ENCODE results near the gene MAP3K13.

MAP3K13 gene

GRCh38 chr3:185430375-185430774 is 67.4 kb downstream of the MAP3K13 start:
- Histone ChIP-seq H3F3A (ENCODE audit: control insufficient read depth, insufficient read depth) (no peaks in the 10 kb centered on the region), H4K20me1 (ENCODE audit: control insufficient read depth, insufficient read depth, low read depth, low read length) (no peaks in the 10 kb centered on the region), H3K9me2 (replicated peaks; ENCODE audit: control insufficient read depth, low read length) (no peaks in the 10 kb centered on the region), H3K36me3 (ENCODE audit: control insufficient read depth, low read length) (no peaks in the 10 kb centered on the region), H3K4me2 (ENCODE audit: low read length) (no peak overlapping the region), H3K4me3 (ENCODE audit: low read length) (no peak overlapping the region), H3K27ac (ENCODE audit: low read depth, low read length) (no peak overlapping the region), H3K27me3 (ENCODE audit: control insufficient read depth, low read length) (peaks cover 11% of the 10 kb centered on the region), H3K4me1 (ENCODE audit: control insufficient read depth, low read length) (no peaks in the 10 kb centered on the region), H3K9me3 (ENCODE audit: control insufficient read depth, insufficient read depth, low read length) (no peaks in the 10 kb centered on the region), H3K79me2 (ENCODE audit: control insufficient read depth, low read length) (no peaks in the 10 kb centered on the region)
- no peak for TF ChIP-seq EZH2phosphoT487 (IDR thresholded peaks at IDR 0.05; ENCODE audit: borderline replicate concordance, low read length)
- TF ChIP-seq CTCF (IDR thresholded peaks at IDR 0.05; ENCODE audit: low read depth, low read length, poor library complexity, severe bottlenecking), result no peak

- Histone ChIP-seq H4K20me1 (ENCODE audit: control insufficient read depth, insufficient read depth, low read depth, low read length) (no peaks in the 10 kb centered on the region), H3K9me3 (ENCODE audit: control insufficient read depth, insufficient read depth, low read length) (no peaks in the 10 kb centered on the region), H3K79me2 (ENCODE audit: control insufficient read depth, low read length) (no peaks in the 10 kb centered on the region), H3K9me2 (replicated peaks; ENCODE audit: control insufficient read depth, low read length) (no peaks in the 10 kb centered on the region), H3K4me3 (ENCODE audit: low read length) (no peak overlapping the region), H3F3A (ENCODE audit: control insufficient read depth, insufficient read depth) (no peaks in the 10 kb centered on the region), H3K27ac (ENCODE audit: low read depth, low read length) (no peak overlapping the region), H3K4me1 (ENCODE audit: control insufficient read depth, low read length) (no peaks in the 10 kb centered on the region), H3K36me3 (ENCODE audit: control insufficient read depth, low read length) (no peaks in the 10 kb centered on the region), H3K4me2 (ENCODE audit: low read length) (no peak overlapping the region), H3K27me3 (ENCODE audit: control insufficient read depth, low read length) (no peaks in the 10 kb centered on the region)
- TF ChIP-seq EZH2phosphoT487 (IDR thresholded peaks at IDR 0.05; ENCODE audit: borderline replicate concordance, low read length), result no peak
- no peak for TF ChIP-seq CTCF (IDR thresholded peaks at IDR 0.05; ENCODE audit: low read depth, low read length, poor library complexity, severe bottlenecking)
Observed at GRCh38 chr3:185439745-185440466, 77.0 kb downstream of the MAP3K13 start.

GRCh38 chr3:185442031-185442430 is 79.1 kb downstream of the MAP3K13 start:
- H3K79me2 ChIP-seq (ENCODE audit: control insufficient read depth, low read length), result no peaks in the 10 kb centered on the region
- H3K4me2 ChIP-seq (ENCODE audit: low read length), result no peak overlapping the region
- no peaks in the 10 kb centered on the region for H3K27me3 ChIP-seq (ENCODE audit: control insufficient read depth, low read length)
- H4K20me1 ChIP-seq (ENCODE audit: control insufficient read depth, insufficient read depth, low read depth, low read length), result no peaks in the 10 kb centered on the region
- H3K9me3 ChIP-seq (ENCODE audit: control insufficient read depth, insufficient read depth, low read length), result no peaks in the 10 kb centered on the region
- H3F3A ChIP-seq (ENCODE audit: control insufficient read depth, insufficient read depth), result no peaks in the 10 kb centered on the region
- H3K36me3 ChIP-seq (ENCODE audit: control insufficient read depth, low read length), result no peaks in the 10 kb centered on the region
- TF ChIP-seq EZH2phosphoT487 (IDR thresholded peaks at IDR 0.05; ENCODE audit: borderline replicate concordance, low read length) (no peak), CTCF (IDR thresholded peaks at IDR 0.05; ENCODE audit: low read depth, low read length, poor library complexity, severe bottlenecking) (no peak)
- H3K9me2 ChIP-seq (replicated peaks; ENCODE audit: control insufficient read depth, low read length), result no peaks in the 10 kb centered on the region
- H3K27ac ChIP-seq (ENCODE audit: low read depth, low read length), result no peak overlapping the region
- H3K4me1 ChIP-seq (ENCODE audit: control insufficient read depth, low read length), result no peaks in the 10 kb centered on the region
- no peak overlapping the region for H3K4me3 ChIP-seq (ENCODE audit: low read length)

Data from DOHH2 (cell line).